Liver (tissue), 9 donors: ENCODE measurements around the gene OGFR. TPM values are rescaled to one million over a fixed set of nuclear protein-coding genes. Genes with fewer than 3 reads are reported as not detected.

Source experiments
- DNase-seq: peaks from one replicate; pipeline ENCODE4 v3.0.0-alpha.2; 2017; ENCODE audit warnings: low spot score
- H3K27ac ChIP-seq, 2 donors: one replicate each; pipeline ENCODE4 v1.7.0; 2013; ENCODE audit warnings: inconsistent platforms in 2 of 2, low read length in 2 of 2, control low read depth in 1 of 2, low read depth in 1 of 2, mild to moderate bottlenecking in 1 of 2
- H3K27me3 ChIP-seq, 4 donors: one replicate each; pipeline versions ENCODE4 v1.6.1 to v1.7.0; 2013; ENCODE audit warnings: low read length in 3 of 4, inconsistent platforms in 1 of 4, mild to moderate bottlenecking in 1 of 4, moderate library complexity in 1 of 4; ENCODE audit not compliant: control insufficient read depth in 4 of 4, insufficient read depth in 4 of 4
- H3K36me3 ChIP-seq, 4 donors: one replicate each; pipeline versions ENCODE4 v1.6.1 to v1.7.0; 2013; ENCODE audit warnings: low read length in 3 of 4, mild to moderate bottlenecking in 3 of 4, low read depth in 1 of 4, moderate library complexity in 1 of 4; ENCODE audit not compliant: control insufficient read depth in 4 of 4, insufficient read depth in 3 of 4
- H3K4me1 ChIP-seq, 4 donors: one replicate each; pipeline versions ENCODE4 v1.6.1 to v1.7.0; 2013; ENCODE audit warnings: low read length in 3 of 4, mild to moderate bottlenecking in 3 of 4, moderate library complexity in 1 of 4; ENCODE audit not compliant: control insufficient read depth in 4 of 4, insufficient read depth in 4 of 4
- H3K4me3 ChIP-seq, 3 donors: one replicate each; pipeline versions ENCODE4 v1.6.1 to v1.7.0; 2013; ENCODE audit warnings: low read length in 3 of 3, control low read depth in 1 of 3, low read depth in 1 of 3, mild to moderate bottlenecking in 1 of 3
- H3K9ac ChIP-seq, 2 donors: one replicate each; pipeline ENCODE4 v1.7.0; 2013; ENCODE audit warnings: low read length in 2 of 2, mild to moderate bottlenecking in 2 of 2, moderate library complexity in 2 of 2, control low read depth in 1 of 2, low read depth in 1 of 2
- H3K9me3 ChIP-seq, 4 donors: one replicate each; pipeline versions ENCODE4 v1.6.1 to v1.7.0; 2013; ENCODE audit warnings: low read length in 3 of 4; ENCODE audit not compliant: control insufficient read depth in 4 of 4
- EGR1 ChIP-seq, 2 donors: IDR thresholded peaks; 2 replicates each; pipeline ENCODE4 v1.6.1; 2016 to 2018; ENCODE audit warnings: antibody characterized with exemption in 2 of 2, low read depth in 2 of 2
- FOXA2 ChIP-seq: IDR thresholded peaks from 2 replicates; pipeline ENCODE4 v1.6.1; 2016; ENCODE audit warnings: antibody characterized with exemption
- GABPA ChIP-seq, 2 donors: IDR thresholded peaks in 1 of 2; conservative IDR thresholded peaks in 1 of 2; 2 replicates each; pipeline ENCODE4 v1.6.1; 2016; ENCODE audit warnings: antibody characterized with exemption in 2 of 2, mild to moderate bottlenecking in 1 of 2, moderate library complexity in 1 of 2
- HNF4A ChIP-seq, 2 donors: conservative IDR thresholded peaks; 2 replicates each; pipeline ENCODE4 v1.6.1; 2016; ENCODE audit warnings: antibody characterized with exemption in 2 of 2, mild to moderate bottlenecking in 2 of 2
- HNF4G ChIP-seq: IDR thresholded peaks from 2 replicates; pipeline ENCODE4 v1.6.1; 2016; ENCODE audit warnings: antibody characterized with exemption
- JUND ChIP-seq, 2 donors: IDR thresholded peaks; 2 replicates each; pipeline ENCODE4 v1.6.1; 2016; ENCODE audit warnings: antibody characterized with exemption in 2 of 2
- RAD21 ChIP-seq, 2 donors: IDR thresholded peaks; 2 replicates each; pipeline ENCODE4 v1.6.1; 2016; ENCODE audit warnings: antibody characterized with exemption in 2 of 2, mild to moderate bottlenecking in 2 of 2
- REST ChIP-seq: IDR thresholded peaks from 2 replicates; pipeline ENCODE4 v1.6.1; 2016; ENCODE audit warnings: antibody characterized with exemption, mild to moderate bottlenecking
- TAF1 ChIP-seq: conservative IDR thresholded peaks from 2 replicates; pipeline ENCODE4 v1.6.1; 2016; ENCODE audit warnings: antibody characterized with exemption, mild to moderate bottlenecking
- YY1 ChIP-seq: IDR thresholded peaks from 2 replicates; pipeline ENCODE4 v1.6.1; 2016; ENCODE audit warnings: antibody characterized with exemption, mild to moderate bottlenecking
- ZBTB33 ChIP-seq: IDR thresholded peaks from 2 replicates; pipeline ENCODE4 v1.6.1; 2016; ENCODE audit warnings: antibody characterized with exemption
- WGBS: extraction: QIAGEN DNeasy Blood & Tissue Kit; methylation state at CpG from one replicate; pipeline ENCODE4 v1.1.7; 2013; 5-methylcytosine and 5-hydroxymethylcytosine counted together
- polyA plus RNA-seq, 2 donors: library from polyadenylated mRNA; stranded (reverse) in 1 of 2; unstranded in 1 of 2; fragments of 200-250 nt in 1 of 2; fragments of >200 nt in 1 of 2; fragmentation: Nextera tagmentation in 1 of 2; extraction: Ambion mirVana in 1 of 2; gene quantifications; one replicate each; pipeline versions ENCODE4 v1.2.1 to v1.2.3, GENCODE V29; 2013 to 2015
- total RNA-seq, 2 donors: library from RNA; depleted of rRNA; stranded (reverse); fragments of >200 nt; gene quantifications; one replicate each; pipeline ENCODE4 v1.2.3, GENCODE V29; 2014
- TF ChIP-seq, protein P1 (sequence below): fragments of 150-350 bp; IDR thresholded peaks from 2 replicates; pipeline ENCODE4 v1.5.1; 2017; ENCODE audit warnings: improper control_type of control experiment, low read depth, low read length; ENCODE audit not compliant: missing input control
- TF ChIP-seq, protein P2 (sequence below): IDR thresholded peaks from 2 replicates; pipeline ENCODE4 v1.6.1; 2016; ENCODE audit warnings: antibody characterized with exemption
- donor health status: healthy.
- donor health status: healthy.
- donor health status: healthy.
- donor health status: healthy.
- donor health status: healthy.

The OGFR gene
- total and polyA plus RNA-seq, 4 donors: 5.9 to 59.4 (median 29.4) TPM

DNA sequence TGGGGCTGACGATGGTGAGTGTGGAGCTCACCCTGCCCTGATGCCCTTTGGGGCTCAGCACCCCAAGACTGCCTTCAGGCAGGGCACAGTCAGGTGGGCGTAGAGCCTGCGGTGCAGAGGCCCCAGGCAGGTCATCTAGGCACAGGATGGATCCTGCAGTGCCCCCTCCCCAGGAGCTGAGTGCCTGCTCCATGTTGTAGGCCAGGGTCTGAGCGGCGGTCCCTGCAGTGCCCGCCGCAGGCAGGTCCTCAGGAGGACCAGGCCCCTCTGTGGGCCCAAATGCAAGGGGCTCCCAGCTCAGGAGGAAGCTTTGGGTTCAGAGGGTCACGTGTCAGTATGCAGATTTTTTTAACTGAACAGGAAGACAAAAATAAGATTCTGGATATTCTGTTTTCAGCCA is 5.6 kb upstream of the OGFR start (continued):
- TF ChIP-seq ZBTB33: no peak
- TF ChIP-seq HNF4G: no peak
- no peak for TF ChIP-seq JUND (IDR thresholded peaks at IDR 0.05)
- TF ChIP-seq TAF1: no peak

DNA sequence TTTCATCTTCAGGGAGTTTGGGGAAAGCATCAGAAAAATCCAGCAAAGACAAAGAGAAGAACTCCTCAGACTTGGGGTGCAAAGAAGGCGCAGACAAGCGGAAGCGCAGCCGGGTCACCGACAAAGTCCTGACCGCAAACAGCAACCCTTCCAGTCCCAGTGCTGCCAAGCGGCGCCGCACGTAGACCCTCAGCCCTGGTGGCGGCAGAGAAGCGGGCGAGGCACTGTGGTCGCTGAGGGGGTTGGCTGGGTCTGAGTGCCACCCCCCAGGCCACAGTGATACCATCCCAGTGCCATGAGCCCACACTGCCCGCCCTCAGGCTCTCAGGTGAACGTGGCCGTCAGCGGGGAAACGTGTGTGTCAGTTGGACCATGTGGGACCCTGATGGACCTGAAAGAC is 5.2 kb upstream of the OGFR start:
- DNase-seq: no peak
- Histone ChIP-seq H3K9me3 (no peaks in the 10 kb centered on the region), H3K36me3 (peaks cover 0 to 15% (median 10%) of the 10 kb centered on the region in 4 donors), H3K27ac (no peak overlapping the region), H3K9ac (no peak overlapping the region), H3K4me3 (no peak overlapping the region), H3K27me3 (no peaks in the 10 kb centered on the region), H3K4me1 (peaks cover 16 to 55% (median 33%) of the 10 kb centered on the region in 4 donors)
- 98% methylated on average over 19 of the region's 19 CpGs for WGBS
- TF ChIP-seq, protein P1, sequence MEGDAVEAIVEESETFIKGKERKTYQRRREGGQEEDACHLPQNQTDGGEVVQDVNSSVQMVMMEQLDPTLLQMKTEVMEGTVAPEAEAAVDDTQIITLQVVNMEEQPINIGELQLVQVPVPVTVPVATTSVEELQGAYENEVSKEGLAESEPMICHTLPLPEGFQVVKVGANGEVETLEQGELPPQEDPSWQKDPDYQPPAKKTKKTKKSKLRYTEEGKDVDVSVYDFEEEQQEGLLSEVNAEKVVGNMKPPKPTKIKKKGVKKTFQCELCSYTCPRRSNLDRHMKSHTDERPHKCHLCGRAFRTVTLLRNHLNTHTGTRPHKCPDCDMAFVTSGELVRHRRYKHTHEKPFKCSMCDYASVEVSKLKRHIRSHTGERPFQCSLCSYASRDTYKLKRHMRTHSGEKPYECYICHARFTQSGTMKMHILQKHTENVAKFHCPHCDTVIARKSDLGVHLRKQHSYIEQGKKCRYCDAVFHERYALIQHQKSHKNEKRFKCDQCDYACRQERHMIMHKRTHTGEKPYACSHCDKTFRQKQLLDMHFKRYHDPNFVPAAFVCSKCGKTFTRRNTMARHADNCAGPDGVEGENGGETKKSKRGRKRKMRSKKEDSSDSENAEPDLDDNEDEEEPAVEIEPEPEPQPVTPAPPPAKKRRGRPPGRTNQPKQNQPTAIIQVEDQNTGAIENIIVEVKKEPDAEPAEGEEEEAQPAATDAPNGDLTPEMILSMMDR: no peak

DNA sequence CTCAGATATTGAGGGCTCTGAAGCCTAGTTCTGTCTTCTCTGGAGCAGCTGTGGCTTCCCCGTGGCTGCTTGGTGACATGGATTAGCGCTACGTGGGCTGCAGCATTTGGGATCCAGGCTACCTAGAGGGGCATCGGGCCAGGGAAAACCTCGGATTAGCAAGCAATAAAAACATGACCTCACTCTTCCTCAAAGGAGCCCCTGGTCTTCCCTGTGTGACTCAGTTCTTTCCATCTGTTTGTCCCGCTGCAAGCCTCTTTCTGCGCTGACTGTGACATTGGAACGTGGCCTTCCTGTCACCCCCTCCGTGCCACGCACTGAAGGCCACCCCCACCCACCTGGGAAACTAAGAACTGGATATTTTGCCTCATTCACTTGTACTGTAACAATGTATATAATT is 4.8 kb upstream of the OGFR start:
- Histone ChIP-seq H3K4me1 (peaks cover 16 to 52% (median 31%) of the 10 kb centered on the region in 4 donors), H3K27me3 (no peaks in the 10 kb centered on the region)

DNA sequence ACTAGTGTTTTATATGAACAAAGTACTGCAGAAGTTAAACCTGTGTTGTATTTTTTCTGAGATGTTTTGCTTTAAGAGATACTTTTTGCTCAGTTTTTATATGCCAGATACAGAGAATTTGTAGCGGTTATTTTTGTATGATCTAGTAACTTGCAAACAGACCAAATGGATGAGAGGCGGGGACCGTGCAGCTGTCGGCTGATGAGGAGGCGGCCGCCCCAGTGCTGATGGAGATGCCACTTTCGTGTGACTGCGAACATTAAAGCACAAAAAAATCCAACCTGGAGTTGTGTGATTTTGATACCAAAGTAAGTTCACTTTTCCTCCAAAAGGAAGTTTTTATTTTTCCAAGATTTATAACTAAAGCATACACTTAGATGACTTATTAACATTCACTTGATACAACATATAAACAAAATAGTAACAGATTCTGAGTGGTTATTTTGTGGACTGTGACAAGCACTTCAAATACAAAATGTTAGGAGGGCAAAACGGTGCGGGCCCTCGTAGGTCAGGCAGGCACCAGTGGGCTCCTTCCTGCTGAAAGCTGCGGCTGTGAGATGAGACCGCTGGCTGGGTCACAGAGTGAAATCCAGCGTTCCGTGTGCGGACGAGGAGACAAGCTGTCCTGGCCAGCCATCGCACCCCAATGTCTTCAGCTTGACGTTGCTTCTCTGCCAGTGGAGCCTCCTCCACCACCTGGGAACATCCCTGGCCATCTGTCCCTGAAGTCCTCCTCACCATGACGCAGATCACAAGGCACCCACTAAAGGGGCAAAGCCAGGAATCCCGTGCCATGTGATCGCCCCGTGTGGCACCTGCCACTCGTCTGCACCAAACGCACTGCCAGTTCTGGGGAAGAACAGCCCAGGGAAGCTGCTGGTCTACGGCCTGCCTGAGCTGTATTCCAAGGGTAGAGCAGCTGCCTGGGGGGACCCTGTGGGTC is 4.0 kb upstream of the OGFR start:
- Histone ChIP-seq H3K36me3 (peaks cover 0 to 15% (median 10%) of the 10 kb centered on the region in 4 donors), H3K27ac (no peak overlapping the region), H3K4me3 (no peak overlapping the region), H3K27me3 (no peaks in the 10 kb centered on the region), H3K9ac (no peak overlapping the region), H3K4me1 (peaks cover 16 to 46% (median 28%) of the 10 kb centered on the region in 4 donors), H3K9me3 (no peaks in the 10 kb centered on the region)
- no peak for DNase-seq
- 93% methylated on average over 26 of the region's 26 CpGs for WGBS
- TF ChIP-seq YY1 (no peak), HNF4G (no peak), GABPA (IDR thresholded peaks at IDR 0.05 in 1 of 2, conservative IDR thresholded peaks at IDR 0.05 in 1 of 2) (no peak), FOXA2 (no peak), REST (no peak), HNF4A (conservative IDR thresholded peaks at IDR 0.05) (no peak), EGR1 (IDR thresholded peaks at IDR 0.05; ENCODE audit: low read depth in 2 of 2) (no peak), JUND (IDR thresholded peaks at IDR 0.05) (no peak)
- TF ChIP-seq, protein P2, sequence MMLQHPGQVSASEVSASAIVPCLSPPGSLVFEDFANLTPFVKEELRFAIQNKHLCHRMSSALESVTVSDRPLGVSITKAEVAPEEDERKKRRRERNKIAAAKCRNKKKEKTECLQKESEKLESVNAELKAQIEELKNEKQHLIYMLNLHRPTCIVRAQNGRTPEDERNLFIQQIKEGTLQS: no peak

More for the DNA sequence above, 4.8 kb upstream of the OGFR start:
- H3K4me3 ChIP-seq: no peak overlapping the region
- DNase-seq: no peak
- H3K9me3 ChIP-seq: no peaks in the 10 kb centered on the region
- H3K36me3 ChIP-seq: peaks cover 0 to 15% (median 10%) of the 10 kb centered on the region in 4 donors
- no peak for TF ChIP-seq RAD21 (IDR thresholded peaks at IDR 0.05)
- no peak overlapping the region for H3K27ac ChIP-seq
- no peak overlapping the region for H3K9ac ChIP-seq
- WGBS: 94% methylated on average over 10 of the region's 10 CpGs
